ENCODE results near the gene CCDC54. TPM values are rescaled to one million over a fixed set of nuclear protein-coding genes. Genes with fewer than 3 reads are reported as not detected.

Gene CCDC54
- total RNA-seq: not detected in 2 replicates

DNA sequence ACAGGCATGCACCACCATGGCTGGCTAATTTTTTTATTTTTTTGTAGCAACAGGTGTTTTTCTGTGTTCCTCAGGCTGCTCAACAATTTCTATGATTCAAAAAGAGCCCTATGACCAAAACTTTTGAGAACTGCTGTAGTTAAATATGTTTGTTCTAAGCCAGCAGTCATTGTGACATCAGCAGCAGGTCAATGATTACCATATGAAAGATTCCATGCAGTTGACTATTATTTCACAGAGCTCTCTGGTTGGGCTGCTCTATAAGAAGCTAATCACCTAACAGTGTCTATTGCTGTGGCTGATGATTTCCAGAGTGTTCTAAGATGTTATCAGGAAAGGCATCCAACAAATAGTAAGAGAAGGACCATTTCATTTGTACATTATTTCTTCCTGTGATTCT, at the start of gene CCDC54:
TSS of gene CCDC54 (plus strand) at position 289 of the 400 bp plus-strand sequence. CDS start 149 bp downstream, outside the sequence.

Other genes with a start within 250 kb of the CCDC54 start
- 28.1 and 31.7 TPM in 2 replicates for gene BBX, start 145.5 kb downstream of the CCDC54 start, total RNA-seq